HL-60 (cell line): ENCODE data around the gene TMED4.

Experiments used
- GABPA ChIP-seq: IDR thresholded peaks from 2 replicates; pipeline ENCODE4 v1.6.1; 2012; ENCODE audit warnings: low read depth
- POLR2AphosphoS5 ChIP-seq: IDR thresholded peaks from 2 replicates; pipeline ENCODE4 v1.6.1; 2012; ENCODE audit warnings: low read depth
- SPI1 ChIP-seq: IDR thresholded peaks from 2 replicates; pipeline ENCODE4 v1.6.1; 2012; ENCODE audit warnings: low read depth, mild to moderate bottlenecking, borderline replicate concordance
- TF ChIP-seq, protein P1 (sequence below): IDR thresholded peaks from one replicate; pipeline ENCODE4 v1.5.1; 2011; ENCODE audit warnings: low read length, control low read depth, inconsistent platforms; ENCODE audit not compliant: insufficient read depth
- TF ChIP-seq, protein P2 (sequence below): IDR thresholded peaks from 2 replicates; pipeline ENCODE4 v1.6.1; 2012; ENCODE audit warnings: low read depth; ENCODE audit not compliant: insufficient replicate concordance

DNA sequence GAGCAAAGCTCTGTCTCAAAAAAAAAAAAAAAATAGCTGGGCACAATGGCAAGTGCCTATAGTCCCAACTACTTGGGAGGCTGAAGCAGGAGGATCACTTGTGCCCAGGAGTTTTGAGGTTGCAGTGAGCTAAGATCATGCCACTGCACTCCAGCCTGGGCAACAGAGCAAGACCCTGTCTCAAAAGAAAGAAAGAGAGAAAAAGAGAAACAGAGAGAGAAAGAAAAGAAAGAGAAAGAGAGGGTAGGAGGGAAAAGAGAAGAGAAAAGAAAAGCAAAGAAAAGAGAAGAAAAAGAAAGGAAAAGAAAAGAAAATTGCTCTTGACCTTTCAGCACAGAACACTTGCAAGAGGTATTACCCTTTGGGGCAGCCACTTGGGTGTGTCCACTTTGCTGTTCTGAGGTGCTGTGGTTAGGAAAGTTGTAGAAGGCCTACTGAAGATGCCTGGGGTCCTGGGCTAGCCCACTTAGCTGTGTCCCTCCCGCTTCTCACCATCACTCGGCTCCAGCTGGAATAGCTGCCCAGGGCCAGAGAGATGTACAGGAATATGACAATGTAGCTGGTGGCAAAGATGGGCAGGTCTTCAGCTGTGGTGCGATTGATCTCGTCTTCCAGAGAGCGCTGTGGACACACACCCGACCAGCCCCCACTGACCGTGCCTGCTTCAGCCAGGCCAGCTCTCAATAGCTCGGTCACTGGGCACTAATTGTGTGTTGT is 46.5 kb downstream of the TMED4 start:
- TF ChIP-seq, protein P1, sequence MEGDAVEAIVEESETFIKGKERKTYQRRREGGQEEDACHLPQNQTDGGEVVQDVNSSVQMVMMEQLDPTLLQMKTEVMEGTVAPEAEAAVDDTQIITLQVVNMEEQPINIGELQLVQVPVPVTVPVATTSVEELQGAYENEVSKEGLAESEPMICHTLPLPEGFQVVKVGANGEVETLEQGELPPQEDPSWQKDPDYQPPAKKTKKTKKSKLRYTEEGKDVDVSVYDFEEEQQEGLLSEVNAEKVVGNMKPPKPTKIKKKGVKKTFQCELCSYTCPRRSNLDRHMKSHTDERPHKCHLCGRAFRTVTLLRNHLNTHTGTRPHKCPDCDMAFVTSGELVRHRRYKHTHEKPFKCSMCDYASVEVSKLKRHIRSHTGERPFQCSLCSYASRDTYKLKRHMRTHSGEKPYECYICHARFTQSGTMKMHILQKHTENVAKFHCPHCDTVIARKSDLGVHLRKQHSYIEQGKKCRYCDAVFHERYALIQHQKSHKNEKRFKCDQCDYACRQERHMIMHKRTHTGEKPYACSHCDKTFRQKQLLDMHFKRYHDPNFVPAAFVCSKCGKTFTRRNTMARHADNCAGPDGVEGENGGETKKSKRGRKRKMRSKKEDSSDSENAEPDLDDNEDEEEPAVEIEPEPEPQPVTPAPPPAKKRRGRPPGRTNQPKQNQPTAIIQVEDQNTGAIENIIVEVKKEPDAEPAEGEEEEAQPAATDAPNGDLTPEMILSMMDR, result no peak
- TF ChIP-seq POLR2AphosphoS5 (no peak), GABPA (no peak), SPI1 (no peak)
- TF ChIP-seq, protein P2, sequence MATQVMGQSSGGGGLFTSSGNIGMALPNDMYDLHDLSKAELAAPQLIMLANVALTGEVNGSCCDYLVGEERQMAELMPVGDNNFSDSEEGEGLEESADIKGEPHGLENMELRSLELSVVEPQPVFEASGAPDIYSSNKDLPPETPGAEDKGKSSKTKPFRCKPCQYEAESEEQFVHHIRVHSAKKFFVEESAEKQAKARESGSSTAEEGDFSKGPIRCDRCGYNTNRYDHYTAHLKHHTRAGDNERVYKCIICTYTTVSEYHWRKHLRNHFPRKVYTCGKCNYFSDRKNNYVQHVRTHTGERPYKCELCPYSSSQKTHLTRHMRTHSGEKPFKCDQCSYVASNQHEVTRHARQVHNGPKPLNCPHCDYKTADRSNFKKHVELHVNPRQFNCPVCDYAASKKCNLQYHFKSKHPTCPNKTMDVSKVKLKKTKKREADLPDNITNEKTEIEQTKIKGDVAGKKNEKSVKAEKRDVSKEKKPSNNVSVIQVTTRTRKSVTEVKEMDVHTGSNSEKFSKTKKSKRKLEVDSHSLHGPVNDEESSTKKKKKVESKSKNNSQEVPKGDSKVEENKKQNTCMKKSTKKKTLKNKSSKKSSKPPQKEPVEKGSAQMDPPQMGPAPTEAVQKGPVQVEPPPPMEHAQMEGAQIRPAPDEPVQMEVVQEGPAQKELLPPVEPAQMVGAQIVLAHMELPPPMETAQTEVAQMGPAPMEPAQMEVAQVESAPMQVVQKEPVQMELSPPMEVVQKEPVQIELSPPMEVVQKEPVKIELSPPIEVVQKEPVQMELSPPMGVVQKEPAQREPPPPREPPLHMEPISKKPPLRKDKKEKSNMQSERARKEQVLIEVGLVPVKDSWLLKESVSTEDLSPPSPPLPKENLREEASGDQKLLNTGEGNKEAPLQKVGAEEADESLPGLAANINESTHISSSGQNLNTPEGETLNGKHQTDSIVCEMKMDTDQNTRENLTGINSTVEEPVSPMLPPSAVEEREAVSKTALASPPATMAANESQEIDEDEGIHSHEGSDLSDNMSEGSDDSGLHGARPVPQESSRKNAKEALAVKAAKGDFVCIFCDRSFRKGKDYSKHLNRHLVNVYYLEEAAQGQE, result no peak
